Tibial nerve (tissue), 3 donors: ENCODE results near the gene SECISBP2L.

Experiments used
- POLR2A ChIP-seq, 2 donors: fragments of 450-650 bp; IDR thresholded peaks; one replicate each; pipeline ENCODE4 v1.6.1; 2017; ENCODE audit warnings: antibody characterized with exemption in 2 of 2, mild to moderate bottlenecking in 2 of 2, moderate library complexity in 2 of 2
- TF ChIP-seq, protein P1 (sequence below), 5 experiments: fragments of 200-600 bp in 3 of 5; fragments of 450-650 bp in 2 of 5; sonication (generic) in 3 of 5; IDR thresholded peaks; one replicate each; pipeline ENCODE4 v1.5.1; 2016 to 2019; ENCODE audit warnings: antibody characterized with exemption in 5 of 5, mild to moderate bottlenecking in 3 of 5, moderate library complexity in 2 of 5

DNA sequence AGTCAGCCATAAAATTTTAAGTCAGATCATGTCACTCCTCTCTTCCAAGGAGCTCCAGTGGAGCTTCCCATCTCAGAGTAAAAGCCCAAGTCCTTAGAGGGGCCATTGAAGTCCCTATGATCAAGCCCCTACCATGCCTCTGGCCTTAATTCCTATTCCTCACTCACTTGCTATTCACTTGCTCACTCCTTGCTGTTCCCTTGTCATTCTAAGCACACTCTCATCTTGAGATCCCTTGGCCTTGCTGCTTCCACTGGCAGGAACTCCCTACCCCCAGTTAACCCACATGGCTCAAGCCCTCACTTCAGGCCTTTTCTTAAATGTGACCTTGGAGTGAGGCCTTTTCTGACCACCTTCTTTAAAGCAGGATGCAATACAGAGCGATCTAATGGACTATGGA lies 12.3 kb upstream of the SECISBP2L start:
- TF ChIP-seq POLR2A (IDR thresholded peaks at IDR 0.05): no peak
- TF ChIP-seq, protein P1, sequence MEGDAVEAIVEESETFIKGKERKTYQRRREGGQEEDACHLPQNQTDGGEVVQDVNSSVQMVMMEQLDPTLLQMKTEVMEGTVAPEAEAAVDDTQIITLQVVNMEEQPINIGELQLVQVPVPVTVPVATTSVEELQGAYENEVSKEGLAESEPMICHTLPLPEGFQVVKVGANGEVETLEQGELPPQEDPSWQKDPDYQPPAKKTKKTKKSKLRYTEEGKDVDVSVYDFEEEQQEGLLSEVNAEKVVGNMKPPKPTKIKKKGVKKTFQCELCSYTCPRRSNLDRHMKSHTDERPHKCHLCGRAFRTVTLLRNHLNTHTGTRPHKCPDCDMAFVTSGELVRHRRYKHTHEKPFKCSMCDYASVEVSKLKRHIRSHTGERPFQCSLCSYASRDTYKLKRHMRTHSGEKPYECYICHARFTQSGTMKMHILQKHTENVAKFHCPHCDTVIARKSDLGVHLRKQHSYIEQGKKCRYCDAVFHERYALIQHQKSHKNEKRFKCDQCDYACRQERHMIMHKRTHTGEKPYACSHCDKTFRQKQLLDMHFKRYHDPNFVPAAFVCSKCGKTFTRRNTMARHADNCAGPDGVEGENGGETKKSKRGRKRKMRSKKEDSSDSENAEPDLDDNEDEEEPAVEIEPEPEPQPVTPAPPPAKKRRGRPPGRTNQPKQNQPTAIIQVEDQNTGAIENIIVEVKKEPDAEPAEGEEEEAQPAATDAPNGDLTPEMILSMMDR (IDR thresholded peaks at IDR 0.05): no peak
